Tibial artery (tissue), 4 donors: ENCODE measurements around the gene NALCN.
A peak's percentile ranks its signal among the peaks of the same experiment; 100 is the strongest.

ENCODE experiments used
- DNase-seq, 2 donors: peaks; one replicate each; pipeline ENCODE4 v3.0.0-alpha.2; 2019
- H3K27ac ChIP-seq, 2 donors: fragments of 200-600 bp; sonication (generic) in 1 of 2; 1 replicate in 1 of 2; 2 replicates in 1 of 2; pipeline ENCODE4 v1.5.1; 2018 to 2019; ENCODE audit warnings: mild to moderate bottlenecking in 1 of 2
- H3K27me3 ChIP-seq, 2 donors: fragments of 200-600 bp; sonication (generic) in 1 of 2; one replicate each; pipeline versions ENCODE4 v1.5.1 to v1.6.0; 2016 to 2019
- H3K36me3 ChIP-seq, 3 donors: fragments of 200-600 bp; sonication (generic) in 2 of 3; one replicate each; pipeline ENCODE4 v1.5.1; 2016 to 2019; ENCODE audit warnings: mild to moderate bottlenecking in 2 of 3
- H3K4me1 ChIP-seq, 4 donors: fragments of 200-600 bp; sonication (generic) in 2 of 4; 1 replicate in 3 of 4; 2 replicates in 1 of 4; pipeline ENCODE4 v1.5.1; 2016 to 2019
- H3K4me3 ChIP-seq, 2 donors: fragments of 200-600 bp; sonication (generic) in 1 of 2; 1 replicate in 1 of 2; 2 replicates in 1 of 2; pipeline ENCODE4 v1.5.1; 2018 to 2019; ENCODE audit warnings: mild to moderate bottlenecking in 2 of 2
- H3K9me3 ChIP-seq, 3 donors: fragments of 200-600 bp; sonication (generic) in 1 of 3; one replicate each; pipeline ENCODE4 v1.5.1; 2016 to 2019
- CTCF ChIP-seq, 2 experiments: fragments of 200-600 bp in 1 of 2; fragments of 450-650 bp in 1 of 2; IDR thresholded peaks; one replicate each; pipeline ENCODE4 v1.5.1; 2017 to 2019; ENCODE audit warnings: antibody characterized with exemption in 2 of 2, mild to moderate bottlenecking in 1 of 2, moderate library complexity in 1 of 2
- intact Hi-C: fragments of 100-400 bp; cut with DNase I; formaldehyde crosslinking; loops from one replicate; pipeline ENCODE4 v1.15.0; 2023; ENCODE audit warnings: low total_unique reads

The NALCN gene

DNA sequence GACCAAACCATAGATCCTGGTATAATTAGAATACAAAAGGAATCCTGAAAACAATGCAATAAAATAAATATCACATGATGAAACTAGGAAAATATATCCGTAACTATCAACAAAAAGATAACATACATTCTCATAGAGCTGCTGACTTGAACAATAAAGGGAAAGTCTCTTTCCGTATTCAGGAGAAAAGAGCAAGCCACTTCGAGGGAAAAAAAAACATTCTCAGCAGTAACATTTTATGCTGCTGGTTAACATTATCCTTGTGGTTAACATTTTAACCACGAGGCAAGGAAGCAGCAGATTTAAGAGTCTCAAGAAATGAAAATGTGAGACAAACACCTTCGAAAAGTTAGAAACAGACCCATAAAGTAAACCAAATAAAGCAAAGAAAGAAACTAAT, 25.8 kb downstream of the NALCN start:
- intact Hi-C loops: no loop called here
- no peak for DNase-seq
- Histone ChIP-seq H3K36me3 (no peaks in the 10 kb centered on the region), H3K27ac (peak overlapping the region; percentile 52 to 54), H3K27me3 (no peaks in the 10 kb centered on the region), H3K4me1 (peaks cover 0 to 10% (median 0%) of the 10 kb centered on the region in 4 donors), H3K4me3 (peak overlapping the region in 1 of 2 donors; percentile 13), H3K9me3 (no peaks in the 10 kb centered on the region)
- no peak for TF ChIP-seq CTCF (IDR thresholded peaks at IDR 0.05)

- Histone ChIP-seq H3K27me3 (no peaks in the 10 kb centered on the region), H3K36me3 (no peaks in the 10 kb centered on the region)
Measured at GRCh38 chr13:101384929-101385328, 31.4 kb downstream of the NALCN start.

DNA sequence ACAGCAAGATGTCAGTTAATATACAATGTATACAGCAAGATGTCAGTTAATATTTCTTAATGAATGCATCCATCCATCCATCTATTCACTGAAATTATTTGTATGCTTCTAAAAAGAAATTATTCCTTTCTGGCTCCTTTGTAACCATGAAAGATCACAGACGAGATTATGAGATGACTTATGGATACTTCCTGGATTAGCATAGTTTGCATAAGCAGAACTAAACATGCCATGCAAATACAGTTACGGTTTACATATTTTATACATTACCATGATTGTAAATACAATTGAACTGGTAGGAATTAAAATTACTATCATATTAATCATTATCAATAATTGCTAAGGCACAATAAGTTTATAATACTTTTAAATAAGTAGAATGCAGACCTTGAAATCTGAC, 32.7 kb downstream of the NALCN start:
- peaks cover 0 to 37% (median 2%) of the 10 kb centered on the region in 4 donors for H3K4me1 ChIP-seq
- no peak for DNase-seq
- H3K4me3 ChIP-seq: no peak overlapping the region
- intact Hi-C loops: no loop called here
- no peak overlapping the region for H3K27ac ChIP-seq
- no peaks in the 10 kb centered on the region for H3K27me3 ChIP-seq
- H3K36me3 ChIP-seq: no peaks in the 10 kb centered on the region
- H3K9me3 ChIP-seq: no peaks in the 10 kb centered on the region
- TF ChIP-seq CTCF (IDR thresholded peaks at IDR 0.05): no peak

More at GRCh38 chr13:101384929-101385328, 31.4 kb downstream of the NALCN start:
- Histone ChIP-seq H3K4me3 (no peak overlapping the region), H3K4me1 (peaks cover 0 to 42% (median 2%) of the 10 kb centered on the region in 4 donors), H3K9me3 (no peaks in the 10 kb centered on the region), H3K27ac (no peak overlapping the region)
- no peak for TF ChIP-seq CTCF (IDR thresholded peaks at IDR 0.05)
- DNase-seq: no peak
- intact Hi-C loops: no loop called here

- H3K9me3 ChIP-seq: no peaks in the 10 kb centered on the region
- H3K4me3 ChIP-seq: no peak overlapping the region
- intact Hi-C loops: no loop called here
- DNase-seq: no peak
- H3K27ac ChIP-seq: no peak overlapping the region
- no peak for TF ChIP-seq CTCF (IDR thresholded peaks at IDR 0.05)
- H3K36me3 ChIP-seq: no peaks in the 10 kb centered on the region
- H3K4me1 ChIP-seq: peaks cover 0 to 37% (median 2%) of the 10 kb centered on the region in 4 donors
- no peaks in the 10 kb centered on the region for H3K27me3 ChIP-seq
Measured at GRCh38 chr13:101382701-101383100, 33.6 kb downstream of the NALCN start.

DNA sequence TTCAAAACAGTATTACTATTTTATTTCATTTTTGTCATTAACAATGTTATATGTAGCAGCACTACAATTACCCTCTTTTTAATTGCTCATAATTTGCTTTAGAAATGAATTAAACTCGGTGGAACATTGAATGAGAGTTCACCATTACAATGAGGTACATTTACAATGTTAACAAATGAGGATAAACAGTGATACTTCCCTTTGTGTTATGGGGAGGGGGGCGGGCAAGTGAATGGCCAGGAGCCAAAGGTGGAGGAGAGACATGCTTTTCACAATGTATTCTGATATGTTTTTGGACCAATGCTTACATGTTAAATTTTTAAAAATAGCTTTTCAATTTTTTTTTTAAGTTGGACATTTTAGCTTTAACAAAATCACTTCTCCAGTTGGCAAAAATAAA, 34.2 kb downstream of the NALCN start:
- intact Hi-C loops: no loop called here

More for the DNA sequence above, 34.2 kb downstream of the NALCN start:
- TF ChIP-seq CTCF (IDR thresholded peaks at IDR 0.05): no peak
- Histone ChIP-seq H3K9me3 (no peaks in the 10 kb centered on the region), H3K36me3 (no peaks in the 10 kb centered on the region), H3K4me1 (peaks cover 0 to 37% (median 2%) of the 10 kb centered on the region in 4 donors), H3K27ac (peak overlapping the region in 1 of 2 donors; percentile 22), H3K4me3 (no peak overlapping the region), H3K27me3 (no peaks in the 10 kb centered on the region)
- DNase-seq: no peak
